PC-3 (cell line): Measurements from ENCODE around the gene SLC17A7. TPM values are rescaled to one million over a fixed set of nuclear protein-coding genes. Genes with fewer than 3 reads are reported as not detected.

Source experiments
- ATAC-seq: fragments of 200-7000 bp; cut with Tn5 transposase; 2 replicates; pipeline ENCODE4 v1.9.1; 2020; ENCODE audit warnings: mild to moderate bottlenecking, moderate library complexity
- BruUV-seq: library from RNA; stranded (reverse); fragments of 400-500 nt; replicated peaks from 2 replicates; lab custom pipeline; 2021; lab: Mats Ljungman, UMichigan
- CTCF ChIA-PET: fragments of 300-600 bp; sonication (Branson Sonifier 250); formaldehyde crosslinking; loops from one replicate; lab custom pipeline; 2022; ENCODE audit warnings: antibody characterized with exemption; lab: Charles Lee
- POLR2A ChIA-PET: fragments of 300-600 bp; sonication (Branson Sonifier 250); formaldehyde crosslinking; loops from one replicate; lab custom pipeline; 2022; ENCODE audit warnings: antibody characterized with exemption; ENCODE audit not compliant: unreplicated experiment; lab: Charles Lee
- DNase-seq: peaks from one replicate; pipeline ENCODE4 v3.0.0-alpha.2; 2015
- H2AFZ ChIP-seq: fragments of 300-600 bp; sonication (generic); 2 replicates; pipeline ENCODE4 v1.6.0; 2016; ENCODE audit warnings: antibody characterized with exemption, low read length
- H3F3A ChIP-seq: fragments of 300-600 bp; sonication (generic); one replicate; pipeline ENCODE4 v1.6.0; 2017; ENCODE audit warnings: antibody characterized with exemption, low read length, control low read depth, mild to moderate bottlenecking; ENCODE audit not compliant: unreplicated experiment
- H3K27ac ChIP-seq: fragments of 300-600 bp; sonication (generic); 2 replicates; pipeline ENCODE4 v1.5.1; 2016; ENCODE audit warnings: mild to moderate bottlenecking, low read length
- H3K27me3 ChIP-seq: fragments of 300-600 bp; sonication (generic); 2 replicates; pipeline ENCODE4 v1.6.1; 2016; ENCODE audit warnings: low read length, mixed read lengths
- H3K36me3 ChIP-seq: fragments of 300-600 bp; sonication (generic); 2 replicates; pipeline ENCODE4 v1.6.1; 2016; ENCODE audit warnings: low read depth, mixed run types, low read length, mixed read lengths
- H3K4me1 ChIP-seq: fragments of 300-600 bp; sonication (generic); 2 replicates; pipeline ENCODE4 v1.5.1; 2016; ENCODE audit warnings: low read length; ENCODE audit not compliant: insufficient read depth
- H3K4me2 ChIP-seq: fragments of 300-600 bp; sonication (generic); 2 replicates; pipeline ENCODE4 v1.6.0; 2016; ENCODE audit warnings: low read length
- H3K4me3 ChIP-seq: fragments of 300-600 bp; sonication (generic); 2 replicates; pipeline ENCODE4 v1.5.1; 2016; ENCODE audit warnings: mild to moderate bottlenecking, low read length, mixed read lengths
- H3K79me2 ChIP-seq: fragments of 300-600 bp; sonication (generic); 2 replicates; pipeline ENCODE4 v1.6.1; 2017; ENCODE audit warnings: low read length, mixed read lengths
- H3K9ac ChIP-seq: fragments of 300-600 bp; sonication (generic); 2 replicates; pipeline ENCODE4 v1.6.0; 2016; ENCODE audit warnings: mild to moderate bottlenecking, low read length
- H3K9me2 ChIP-seq: fragments of 300-600 bp; sonication (generic); replicated peaks from 2 replicates; pipeline ENCODE4 v1.6.1; 2016; ENCODE audit warnings: mixed run types, low read length, mixed read lengths
- H3K9me3 ChIP-seq: fragments of 300-600 bp; sonication (generic); 2 replicates; pipeline ENCODE4 v1.6.1; 2016; ENCODE audit warnings: low read length, mixed read lengths
- H4K20me1 ChIP-seq: fragments of 300-600 bp; sonication (generic); 2 replicates; pipeline ENCODE4 v1.6.1; 2016; ENCODE audit warnings: low read length, mixed read lengths
- EZH2 ChIP-seq: fragments of 300-600 bp; sonication (generic); IDR thresholded peaks from one replicate; pipeline ENCODE4 v1.6.1; 2017; ENCODE audit warnings: antibody characterized with exemption, mild to moderate bottlenecking, low read length; ENCODE audit not compliant: unreplicated experiment
- EZH2phosphoT487 ChIP-seq: fragments of 300-600 bp; sonication (generic); IDR thresholded peaks from 2 replicates; pipeline ENCODE4 v1.6.1; 2018; ENCODE audit warnings: mild to moderate bottlenecking, antibody characterized with exemption, low read length, borderline replicate concordance
- intact Hi-C: fragments of 100-400 bp; cut with micrococcal nuclease; formaldehyde crosslinking; loops from 2 replicates; pipeline ENCODE4 v1.9.0; 2023
- total RNA-seq: library from RNA; depleted of rRNA; stranded (reverse); fragments of >200 nt; gene quantifications from 2 replicates; pipeline ENCODE4 v1.2.3, GENCODE V29; 2014
- TF ChIP-seq, protein P1 (sequence below): fragments of 300-600 bp; sonication (generic); conservative IDR thresholded peaks from 2 replicates; pipeline ENCODE4 v1.5.1; 2017; ENCODE audit warnings: antibody characterized with exemption, low read depth, mild to moderate bottlenecking, low read length

SLC17A7 gene
- total RNA-seq, 1 experiment from 2014 or later = 0.11 TPM

DNA sequence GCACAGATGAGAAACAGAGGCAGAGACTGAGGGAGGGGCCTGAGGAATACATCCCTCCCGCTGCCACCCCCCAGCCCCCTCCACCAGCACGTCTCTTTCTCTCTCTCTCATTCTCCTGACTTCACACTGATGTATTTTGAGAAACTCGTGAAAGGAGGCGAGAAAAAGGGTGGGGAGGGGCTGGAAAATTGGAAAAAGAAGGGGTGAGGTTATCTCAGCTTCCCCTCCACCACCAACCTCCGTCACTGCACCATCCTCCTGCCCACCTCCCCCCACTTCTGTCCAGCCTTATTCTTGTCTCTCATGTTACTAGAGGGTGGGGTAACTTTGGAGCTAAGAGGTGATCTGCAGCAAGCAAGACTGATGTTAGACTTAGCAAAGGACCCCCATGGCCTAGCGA is 1.5 kb downstream of the SLC17A7 start:
- H3K9ac ChIP-seq = no peak overlapping the region
- H3K4me2 ChIP-seq = no peak overlapping the region
- ATAC-seq = no peak
- intact Hi-C loops = no loop called here
- H3F3A ChIP-seq = no peaks in the 10 kb centered on the region
- POLR2A ChIA-PET = no interaction called here
- no peaks in the 10 kb centered on the region for H4K20me1 ChIP-seq
- H3K79me2 ChIP-seq = no peaks in the 10 kb centered on the region
- no peak overlapping the region for H2AFZ ChIP-seq
- H3K27ac ChIP-seq = no peak overlapping the region
- TF ChIP-seq, protein P1, sequence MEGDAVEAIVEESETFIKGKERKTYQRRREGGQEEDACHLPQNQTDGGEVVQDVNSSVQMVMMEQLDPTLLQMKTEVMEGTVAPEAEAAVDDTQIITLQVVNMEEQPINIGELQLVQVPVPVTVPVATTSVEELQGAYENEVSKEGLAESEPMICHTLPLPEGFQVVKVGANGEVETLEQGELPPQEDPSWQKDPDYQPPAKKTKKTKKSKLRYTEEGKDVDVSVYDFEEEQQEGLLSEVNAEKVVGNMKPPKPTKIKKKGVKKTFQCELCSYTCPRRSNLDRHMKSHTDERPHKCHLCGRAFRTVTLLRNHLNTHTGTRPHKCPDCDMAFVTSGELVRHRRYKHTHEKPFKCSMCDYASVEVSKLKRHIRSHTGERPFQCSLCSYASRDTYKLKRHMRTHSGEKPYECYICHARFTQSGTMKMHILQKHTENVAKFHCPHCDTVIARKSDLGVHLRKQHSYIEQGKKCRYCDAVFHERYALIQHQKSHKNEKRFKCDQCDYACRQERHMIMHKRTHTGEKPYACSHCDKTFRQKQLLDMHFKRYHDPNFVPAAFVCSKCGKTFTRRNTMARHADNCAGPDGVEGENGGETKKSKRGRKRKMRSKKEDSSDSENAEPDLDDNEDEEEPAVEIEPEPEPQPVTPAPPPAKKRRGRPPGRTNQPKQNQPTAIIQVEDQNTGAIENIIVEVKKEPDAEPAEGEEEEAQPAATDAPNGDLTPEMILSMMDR = no peak
- H3K4me3 ChIP-seq = no peak overlapping the region
- no peaks in the 10 kb centered on the region for H3K4me1 ChIP-seq
- no peaks in the 10 kb centered on the region for H3K36me3 ChIP-seq
- no peaks in the 10 kb centered on the region for H3K9me3 ChIP-seq
- CTCF ChIA-PET = no interaction called here
- H3K27me3 ChIP-seq = peaks cover 60% of the 10 kb centered on the region
- no peak for DNase-seq
- BruUV-seq = no TSS peak
- H3K9me2 ChIP-seq = no peaks in the 10 kb centered on the region

DNA sequence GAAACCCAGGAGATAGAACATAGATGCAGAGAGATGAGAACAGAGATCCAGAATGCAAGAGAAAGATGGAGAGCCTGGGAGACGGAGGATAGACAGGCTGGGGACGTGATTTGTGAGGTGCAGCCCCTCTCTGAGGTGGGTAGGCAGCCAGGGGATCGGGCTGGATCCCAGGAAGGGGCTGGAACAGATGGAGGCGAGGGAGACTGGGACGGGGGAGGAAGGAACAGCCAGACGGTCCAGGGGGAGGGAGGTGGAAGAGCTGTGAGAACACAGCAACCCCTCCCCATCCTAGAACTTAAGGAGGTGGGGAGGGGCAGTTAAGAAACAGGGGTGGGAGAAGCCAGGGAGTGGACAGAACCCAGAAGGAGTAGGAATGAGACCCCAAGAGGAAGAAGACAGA is 3.1 kb downstream of the SLC17A7 start:
- TF ChIP-seq EZH2phosphoT487 (no peak), EZH2 (no peak)
- TF ChIP-seq, protein P1 = no peak
- no peak overlapping the region for H3K4me2 ChIP-seq
- H3K9ac ChIP-seq = no peak overlapping the region
- H3K27me3 ChIP-seq = peaks cover 60% of the 10 kb centered on the region
- no peaks in the 10 kb centered on the region for H3K4me1 ChIP-seq
- no peaks in the 10 kb centered on the region for H3K9me2 ChIP-seq
- H3K36me3 ChIP-seq = no peaks in the 10 kb centered on the region
- no TSS peak for BruUV-seq
- no peaks in the 10 kb centered on the region for H4K20me1 ChIP-seq
- ATAC-seq (no peak), DNase-seq (no peak)
- H3F3A ChIP-seq = no peaks in the 10 kb centered on the region
- intact Hi-C loops = no loop called here
- no peak overlapping the region for H2AFZ ChIP-seq
- H3K4me3 ChIP-seq = no peak overlapping the region
- H3K9me3 ChIP-seq = no peaks in the 10 kb centered on the region
- POLR2A ChIA-PET = no interaction called here
- H3K79me2 ChIP-seq = no peaks in the 10 kb centered on the region
- CTCF ChIA-PET = no interaction called here
- H3K27ac ChIP-seq = no peak overlapping the region

DNA sequence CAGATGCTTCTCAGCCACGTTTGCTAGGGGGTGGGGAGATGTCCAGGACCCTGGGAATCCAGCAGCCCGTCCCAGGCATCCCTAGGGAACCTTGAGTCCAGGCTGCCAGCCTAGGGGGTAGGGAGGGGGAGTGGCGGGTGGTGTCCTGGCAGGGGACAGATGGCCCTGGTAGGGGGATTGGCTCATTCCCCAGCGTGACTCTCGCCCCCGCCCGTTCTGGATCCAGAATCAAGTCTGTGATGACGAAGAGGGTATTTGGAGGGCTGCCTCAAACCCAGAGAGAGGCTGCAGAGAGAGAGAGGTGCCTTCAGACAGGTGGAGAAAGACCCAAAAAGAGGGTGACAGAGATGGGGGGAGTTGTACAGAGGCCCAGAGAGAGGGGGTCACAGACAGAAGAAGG is 4.1 kb downstream of the SLC17A7 start:
- Histone ChIP-seq H3K4me2 (no peak overlapping the region), H3K4me3 (no peak overlapping the region), H3K9ac (no peak overlapping the region), H3K36me3 (no peaks in the 10 kb centered on the region), H3K27ac (no peak overlapping the region), H4K20me1 (no peaks in the 10 kb centered on the region), H2AFZ (no peak overlapping the region), H3K9me3 (no peaks in the 10 kb centered on the region), H3K79me2 (no peaks in the 10 kb centered on the region), H3K9me2 (no peaks in the 10 kb centered on the region), H3K27me3 (peaks cover 58% of the 10 kb centered on the region), H3K4me1 (no peaks in the 10 kb centered on the region), H3F3A (no peaks in the 10 kb centered on the region)
- ChIA-PET POLR2A (no interaction called here), CTCF (no interaction called here)
- intact Hi-C loops = no loop called here
- TF ChIP-seq EZH2 (no peak), EZH2phosphoT487 (no peak)
- TF ChIP-seq, protein P1 = no peak
- no peak for DNase-seq
- ATAC-seq = no peak
- BruUV-seq = no TSS peak
